HG02571 (cell line): Measurements from ENCODE around the gene DGKE.

Source experiments
- ATAC-seq: cut with Tn5 transposase; IDR thresholded peaks from one replicate; pipeline ENCODE4 v1.9.1; 2021; ENCODE audit warnings: mild to moderate bottlenecking, moderate library complexity; ENCODE audit not compliant: unreplicated experiment

Gene DGKE

DNA sequence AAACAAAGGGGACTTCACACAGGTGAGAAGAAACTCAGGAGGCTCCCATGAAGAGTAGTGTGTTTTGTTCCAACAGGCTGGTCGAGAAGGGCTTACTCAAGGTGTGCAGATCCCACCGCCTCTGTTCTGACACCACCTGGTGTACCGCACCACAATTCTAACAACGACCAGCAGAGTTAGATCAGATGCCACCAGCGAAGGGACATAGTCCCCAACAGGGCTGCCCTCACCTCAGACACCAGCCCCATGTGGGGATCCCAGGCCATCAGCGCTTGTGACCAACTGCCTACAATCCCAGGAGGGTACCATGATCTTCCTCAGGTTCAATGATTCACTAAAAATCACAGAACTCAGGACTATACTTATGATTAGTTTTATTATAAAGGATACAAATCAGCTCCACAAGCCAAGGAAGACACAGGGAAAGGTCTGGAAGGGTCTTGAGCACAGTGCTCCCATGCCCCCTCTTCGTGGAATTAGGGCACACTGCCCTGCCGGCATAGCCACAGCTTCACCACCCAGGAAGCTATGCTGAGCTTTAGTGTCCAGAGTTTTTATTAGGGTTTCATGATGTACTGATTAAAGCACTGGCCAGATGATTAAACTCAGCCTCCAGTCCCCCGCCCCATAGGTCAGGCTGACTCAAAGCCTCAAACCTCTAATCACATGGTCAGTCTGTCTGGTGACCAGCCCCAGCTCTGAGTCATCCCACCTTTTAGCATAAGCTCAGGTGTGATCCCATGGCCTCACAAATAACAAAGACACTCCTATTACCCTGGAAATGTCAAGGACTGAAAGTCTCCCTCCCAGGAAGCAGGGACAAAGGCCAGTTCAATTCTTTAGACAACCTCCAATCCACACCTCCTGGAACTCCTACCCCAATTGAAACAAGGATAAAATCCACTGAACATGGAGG lies 53.9 kb downstream of the DGKE start:
- no peak for ATAC-seq

DNA sequence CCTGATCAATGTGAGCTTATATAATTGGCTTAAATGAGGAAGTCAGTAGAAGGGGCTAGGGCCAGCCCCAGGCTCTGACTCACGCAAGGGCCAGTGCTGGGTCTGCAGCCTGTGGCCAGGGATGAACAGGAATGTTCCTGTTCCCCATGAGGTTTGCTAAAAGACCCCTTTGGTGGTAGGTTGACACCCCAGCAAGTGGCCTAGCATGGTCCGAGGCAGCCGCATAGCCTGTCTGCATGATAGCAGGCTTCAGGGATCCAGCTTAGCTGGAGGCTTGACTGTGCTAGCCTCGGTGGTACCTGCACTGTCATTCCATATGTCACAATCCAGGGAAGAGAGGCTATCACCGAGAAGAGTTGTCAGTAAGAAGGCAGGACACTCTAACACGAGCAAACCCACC lies 56.4 kb downstream of the DGKE start:
- ATAC-seq, result no peak

DNA sequence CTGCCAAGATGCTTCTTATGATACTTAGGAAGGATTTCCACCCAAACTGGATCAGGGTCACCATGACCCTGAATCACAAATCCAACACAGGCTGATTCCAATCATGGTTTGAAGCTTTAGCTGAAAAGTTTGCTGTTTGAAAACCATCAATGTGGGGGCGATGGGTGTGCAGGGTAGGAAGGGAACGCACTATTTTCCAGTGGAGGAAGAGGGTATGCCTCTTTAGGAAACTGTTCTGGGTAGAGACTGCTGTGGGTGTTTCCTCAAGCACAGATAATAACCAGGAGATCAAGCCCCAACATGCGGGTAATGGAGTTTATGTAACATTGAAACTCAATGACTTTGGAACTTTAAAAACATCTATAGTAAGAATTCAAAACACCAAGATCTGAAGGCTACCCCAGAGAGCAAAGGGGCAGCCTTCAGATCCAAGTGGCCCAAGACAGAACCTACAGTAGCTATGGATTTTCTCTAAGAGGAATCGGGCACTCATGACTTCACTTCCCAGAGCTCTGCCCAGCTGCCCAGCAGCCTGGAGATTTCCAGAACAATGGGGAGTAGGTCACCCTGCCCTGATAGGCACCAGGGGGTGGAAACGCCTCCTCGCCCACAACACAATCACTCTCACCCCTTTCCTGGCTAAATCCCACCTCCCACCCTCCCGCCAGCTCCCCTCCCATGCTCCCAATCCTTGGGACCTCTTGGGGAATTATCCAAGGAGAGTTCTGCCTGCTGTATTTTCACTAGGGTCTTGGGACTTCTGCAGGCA lies 57.1 kb downstream of the DGKE start:
- no peak for ATAC-seq

DNA sequence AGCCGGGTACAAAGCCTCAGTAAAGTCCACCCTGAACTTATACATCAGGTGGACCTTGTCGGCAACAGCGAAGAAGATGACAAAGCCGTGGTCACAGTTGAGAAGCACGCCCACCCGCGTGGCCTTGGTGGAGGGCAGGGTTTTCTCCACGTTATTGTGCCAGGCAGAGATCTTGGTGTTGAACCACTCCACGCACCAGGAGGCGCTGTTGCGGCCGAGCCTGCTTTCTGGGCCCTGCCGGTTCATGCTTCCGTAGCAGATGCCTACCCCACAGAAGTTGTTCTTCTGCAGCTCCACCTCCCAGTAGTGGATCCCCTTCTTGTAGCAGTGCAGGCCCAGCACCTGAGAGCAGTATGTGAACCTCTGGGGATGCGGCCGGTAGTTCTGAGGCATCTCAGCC lies 57.8 kb downstream of the DGKE start:
- no peak for ATAC-seq

DNA sequence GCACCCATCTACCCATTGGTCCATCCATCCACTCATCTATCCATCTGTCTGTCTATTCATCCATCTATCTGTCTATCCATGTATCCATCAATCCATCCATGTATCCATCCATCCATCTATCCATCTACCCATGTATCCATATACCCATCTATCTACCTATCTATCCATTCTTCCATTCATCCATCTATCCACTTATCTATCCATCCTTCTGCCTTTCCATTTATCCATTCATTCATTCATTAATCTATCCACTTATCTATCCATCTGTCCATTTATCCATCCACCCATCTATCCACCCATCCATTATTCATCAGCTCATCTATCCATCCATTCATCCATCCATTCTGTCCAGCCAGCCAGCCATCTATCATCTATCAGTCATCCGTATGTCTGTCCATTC lies 58.4 kb downstream of the DGKE start:
- ATAC-seq, result no peak

DNA sequence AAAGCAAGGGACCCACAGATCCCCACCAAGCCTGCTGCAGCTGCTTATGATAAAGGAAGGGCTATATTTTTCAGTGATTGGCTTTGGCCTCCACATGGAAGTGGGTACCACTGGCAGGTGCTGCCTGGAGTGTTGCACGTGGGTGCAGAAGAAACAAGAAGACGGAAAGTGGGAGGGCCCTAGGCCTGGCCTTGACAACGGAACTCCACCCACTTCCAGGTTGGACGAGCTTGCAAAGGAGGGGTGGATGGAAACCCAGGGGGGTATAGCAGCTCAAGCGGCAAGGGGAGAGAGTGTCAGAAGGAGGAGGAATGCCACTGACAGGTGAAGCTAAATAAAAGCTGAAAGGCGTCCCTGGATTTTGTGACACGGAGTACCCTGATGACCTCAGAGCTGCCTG lies 59.6 kb downstream of the DGKE start:
- ATAC-seq, result no peak

DNA sequence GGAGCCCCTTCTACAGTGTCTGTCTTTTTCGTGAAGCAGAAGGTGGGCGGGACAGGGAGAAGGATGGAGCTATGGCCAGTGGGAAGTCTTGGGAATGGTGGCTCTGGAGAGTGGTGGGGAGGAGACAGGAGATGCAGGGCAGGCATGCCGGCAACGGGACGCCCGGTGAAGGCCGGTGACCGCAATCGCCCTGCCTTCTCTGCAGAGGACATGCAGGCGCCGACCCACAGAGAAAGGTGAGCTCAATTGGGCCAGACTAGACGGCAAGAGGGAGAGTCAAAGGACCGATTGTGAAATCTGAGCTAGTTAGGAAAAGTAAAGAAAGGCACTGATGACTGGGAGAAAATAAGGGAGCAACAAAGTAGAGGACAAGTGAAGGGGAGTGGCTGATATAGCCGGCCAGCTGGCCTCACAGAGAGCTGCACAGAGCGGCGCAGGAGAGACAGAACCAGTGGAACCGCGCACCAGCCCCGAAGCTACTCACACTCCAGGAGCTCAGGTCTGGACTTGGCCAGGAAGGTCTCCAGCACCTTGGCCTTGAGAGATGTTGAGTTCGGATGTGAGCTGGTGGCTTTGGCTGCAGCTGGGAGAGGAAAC lies 61.0 kb downstream of the DGKE start:
- ATAC-seq, result no peak

DNA sequence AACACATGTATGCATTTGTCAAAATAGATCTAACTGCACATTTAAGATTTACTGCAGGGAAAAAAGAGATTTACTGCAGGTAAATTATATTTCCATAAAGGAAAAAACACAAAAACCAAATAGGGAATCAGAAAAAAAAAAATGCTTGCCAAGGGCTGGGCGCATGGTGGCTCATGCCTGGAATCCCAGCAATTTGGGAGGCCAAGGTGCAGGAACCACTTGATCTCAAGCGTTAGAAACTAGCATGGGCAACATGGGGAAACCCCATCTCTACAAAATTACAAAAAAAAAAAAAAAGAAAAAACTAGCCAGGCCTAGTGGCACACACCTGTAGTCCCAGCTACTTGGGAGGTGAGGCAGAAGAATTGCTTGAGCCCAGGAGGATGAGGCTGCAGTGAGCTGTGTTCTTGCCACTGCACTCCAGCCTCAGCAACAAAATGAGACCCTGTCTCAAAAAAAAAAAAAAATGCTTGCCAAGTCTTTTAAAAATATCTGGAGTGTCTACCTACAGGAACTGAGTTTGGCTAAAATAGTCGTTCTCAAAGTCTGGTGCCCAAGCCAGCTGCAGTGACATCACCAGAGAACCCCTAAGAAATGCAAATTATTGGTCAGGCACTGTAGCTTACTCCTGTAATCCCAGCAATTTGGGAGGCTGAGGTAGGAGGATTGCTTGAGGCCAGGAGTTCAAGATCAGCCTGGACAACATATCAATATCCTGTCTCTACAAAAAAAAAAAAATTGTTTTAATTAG lies 62.4 kb downstream of the DGKE start:
- no peak for ATAC-seq

DNA sequence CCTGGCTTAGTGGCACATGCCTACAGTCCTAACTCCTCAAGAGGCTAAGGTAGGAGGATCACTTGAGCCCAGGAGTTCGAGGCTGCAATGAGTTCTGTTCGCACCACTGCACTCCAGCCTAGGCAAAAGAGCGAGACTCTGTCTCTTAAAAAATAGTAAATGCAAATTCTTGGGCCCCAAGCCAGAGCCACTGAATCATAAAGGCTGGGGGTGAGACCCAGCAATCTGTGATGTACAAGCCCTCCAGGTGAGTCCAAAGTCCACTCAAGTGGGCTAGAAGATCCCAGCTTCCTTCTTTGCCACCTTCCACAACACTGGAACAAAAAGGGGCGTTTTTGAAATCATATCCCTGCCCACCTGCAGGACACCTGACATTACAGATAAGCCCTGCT lies 63.0 kb downstream of the DGKE start:
- ATAC-seq, result no peak

DNA sequence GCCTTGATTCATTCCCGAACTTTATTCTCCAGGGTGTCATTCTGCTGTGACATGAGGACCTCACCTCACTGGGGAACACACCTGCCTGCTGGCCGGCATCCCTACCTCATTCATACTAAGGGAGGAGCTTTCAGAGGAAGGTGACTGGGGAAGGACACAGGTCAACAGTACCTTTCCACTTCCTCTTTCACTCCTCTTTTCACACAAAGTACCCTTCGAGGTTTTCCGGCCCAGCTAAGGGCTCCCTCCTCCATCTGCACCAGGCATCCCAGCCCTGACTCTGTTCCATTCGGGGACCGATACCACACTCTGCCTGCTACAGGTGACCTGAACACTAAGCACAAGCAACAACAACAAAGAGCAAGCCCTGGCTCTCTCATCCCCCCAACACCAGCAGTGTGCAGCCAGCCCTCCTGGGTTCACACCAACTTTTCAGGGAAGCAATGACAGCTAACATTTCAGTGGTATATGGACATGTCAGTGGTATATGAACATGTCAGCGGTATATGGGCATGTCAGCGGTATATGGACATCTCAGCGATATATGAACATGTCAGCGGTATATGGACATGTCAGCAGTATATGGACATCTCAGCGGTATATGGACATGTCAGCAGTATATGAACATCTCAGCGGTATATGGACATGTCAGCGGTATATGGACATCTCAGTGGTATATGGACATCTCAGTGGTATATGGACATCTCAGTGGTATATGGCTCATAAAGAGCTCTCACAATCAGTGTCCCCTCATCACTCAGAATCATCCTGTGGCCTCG lies 63.9 kb downstream of the DGKE start:
- ATAC-seq, result no peak

DNA sequence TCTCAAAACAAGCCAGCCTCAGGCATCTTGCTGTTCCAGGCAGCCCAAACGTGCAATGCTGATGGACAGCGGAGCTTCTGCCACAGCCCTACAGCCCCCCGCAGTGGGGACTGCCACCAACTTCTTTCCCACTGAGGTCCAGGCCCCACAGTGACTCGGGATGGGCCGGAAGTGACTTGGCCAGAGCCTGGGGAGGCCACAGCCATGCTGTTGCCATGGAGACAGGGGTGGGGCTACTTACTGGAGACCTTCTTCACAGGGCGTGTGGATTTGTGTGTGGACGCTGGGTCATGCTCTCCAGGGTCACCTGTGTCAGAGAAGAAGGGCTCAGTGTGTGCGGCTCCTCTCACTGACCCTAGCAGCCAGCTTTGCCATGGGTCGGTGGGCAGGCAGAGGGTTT lies 64.9 kb downstream of the DGKE start:
- ATAC-seq, result no peak

DNA sequence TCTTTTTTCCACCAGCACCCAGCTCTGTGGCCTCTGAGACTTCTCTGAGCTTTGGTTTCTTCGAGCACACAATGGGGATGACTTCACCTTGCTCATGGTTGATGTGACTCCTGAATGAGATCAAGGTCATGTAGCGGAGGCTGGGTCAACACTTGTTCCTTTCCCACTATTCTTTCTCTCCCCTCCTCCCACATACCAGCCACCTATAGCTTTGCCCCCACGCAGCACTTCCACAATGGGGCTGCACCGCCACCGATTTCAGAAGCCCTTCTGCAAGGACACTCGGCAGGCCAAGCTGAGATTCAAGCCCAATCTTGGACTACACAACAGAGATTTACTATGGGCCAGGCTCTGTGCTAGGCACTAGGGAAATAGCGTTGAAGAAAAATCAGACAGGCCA lies 65.5 kb downstream of the DGKE start:
- ATAC-seq, result no peak

DNA sequence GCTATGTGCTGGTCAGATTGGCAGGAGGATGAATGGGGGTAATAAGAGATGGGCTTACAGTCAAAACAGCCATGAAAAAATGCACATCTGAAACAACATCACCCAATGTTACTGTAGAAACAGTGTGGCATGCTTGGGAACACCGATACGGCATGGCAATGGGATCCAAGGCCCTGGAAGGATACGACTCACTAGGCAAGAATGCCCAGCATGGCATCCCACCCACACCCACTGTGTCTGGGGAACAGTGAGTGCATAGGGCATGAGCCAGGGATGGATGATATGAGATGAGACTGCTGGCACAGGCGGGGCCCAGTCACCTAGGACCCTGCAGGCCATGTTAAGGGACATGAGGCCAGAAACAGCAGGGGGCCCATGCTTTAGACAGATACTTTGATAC lies 68.4 kb downstream of the DGKE start:
- ATAC-seq, result no peak

DNA sequence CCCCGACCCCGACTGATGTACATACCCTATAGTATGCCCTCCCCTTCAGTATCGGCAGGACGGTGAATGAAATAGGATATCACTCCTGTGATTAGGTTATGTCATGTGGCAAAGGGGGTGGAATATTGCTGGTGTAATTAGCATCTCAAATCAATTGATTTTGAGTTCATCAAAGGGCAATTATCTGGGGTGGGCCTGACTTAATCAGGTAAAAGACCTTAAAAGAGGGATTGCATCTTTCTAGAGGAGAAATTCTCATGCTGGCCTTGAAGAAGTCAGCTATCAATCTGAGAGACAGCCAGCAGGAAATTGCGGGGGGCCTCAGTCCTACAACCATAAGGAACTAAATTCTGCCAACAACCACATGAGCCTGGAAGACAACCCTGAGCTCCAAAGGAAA lies 69.6 kb downstream of the DGKE start:
- no peak for ATAC-seq

DNA sequence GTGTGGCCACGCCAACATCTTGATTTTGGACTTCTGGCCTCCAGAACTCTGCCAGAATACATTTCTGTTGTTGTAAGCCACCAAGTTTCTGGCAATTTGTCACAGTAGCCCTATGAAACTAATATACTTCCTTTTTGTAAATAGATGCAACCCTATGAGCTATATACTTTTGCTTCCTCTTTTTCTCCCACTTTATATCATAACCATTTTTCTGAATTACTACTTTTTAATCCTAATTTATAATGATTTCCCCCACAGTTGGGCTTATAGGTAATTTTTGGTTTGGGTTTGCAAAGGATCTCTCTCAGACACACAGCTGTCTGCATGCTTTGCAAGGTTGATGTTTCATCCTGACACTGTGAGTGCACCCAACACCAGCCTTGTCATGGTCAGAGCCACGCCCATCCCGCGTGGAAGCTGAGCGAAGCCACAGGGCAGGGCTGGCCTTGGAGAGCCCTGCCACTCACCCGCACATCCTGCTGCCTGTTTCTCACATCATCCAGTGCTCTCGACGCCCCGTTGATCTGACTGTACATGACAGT lies 74.1 kb downstream of the DGKE start:
- peak; percentile 62 for ATAC-seq

DNA sequence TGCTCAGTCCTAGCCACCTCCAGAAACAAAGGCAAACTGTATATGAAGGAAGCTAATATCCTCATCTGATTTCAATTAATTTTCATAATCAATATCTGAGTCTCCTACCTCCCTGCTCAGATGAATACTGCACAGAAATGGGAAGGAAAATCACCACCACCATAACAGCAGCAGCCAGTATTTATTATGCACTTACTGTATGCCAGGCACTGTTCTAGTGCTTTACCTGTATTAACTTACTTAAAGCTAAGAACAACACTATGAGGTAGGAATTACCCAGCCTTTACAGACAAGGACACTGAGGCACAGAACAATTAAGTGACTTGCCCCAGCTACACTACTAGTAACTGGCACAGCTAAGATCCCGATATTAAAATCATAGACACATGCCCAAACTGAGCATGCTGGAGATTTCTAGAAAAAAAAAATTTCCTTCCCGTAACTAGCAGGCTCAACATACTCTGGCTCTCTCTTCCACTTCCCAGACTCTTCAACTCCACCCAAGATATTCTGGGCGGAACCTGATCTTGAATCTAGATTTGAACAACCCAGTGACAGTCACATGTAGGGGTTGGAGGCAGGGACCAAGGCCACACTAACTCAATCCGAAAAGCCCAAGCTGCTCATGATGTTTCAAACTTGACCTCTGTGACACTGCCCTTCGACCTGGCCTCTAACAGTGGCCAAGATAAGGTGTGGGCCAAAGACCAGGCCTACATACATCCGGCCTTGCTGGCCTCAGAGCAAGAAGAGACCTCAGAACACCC lies 76.0 kb downstream of the DGKE start:
- ATAC-seq, result no peak

DNA sequence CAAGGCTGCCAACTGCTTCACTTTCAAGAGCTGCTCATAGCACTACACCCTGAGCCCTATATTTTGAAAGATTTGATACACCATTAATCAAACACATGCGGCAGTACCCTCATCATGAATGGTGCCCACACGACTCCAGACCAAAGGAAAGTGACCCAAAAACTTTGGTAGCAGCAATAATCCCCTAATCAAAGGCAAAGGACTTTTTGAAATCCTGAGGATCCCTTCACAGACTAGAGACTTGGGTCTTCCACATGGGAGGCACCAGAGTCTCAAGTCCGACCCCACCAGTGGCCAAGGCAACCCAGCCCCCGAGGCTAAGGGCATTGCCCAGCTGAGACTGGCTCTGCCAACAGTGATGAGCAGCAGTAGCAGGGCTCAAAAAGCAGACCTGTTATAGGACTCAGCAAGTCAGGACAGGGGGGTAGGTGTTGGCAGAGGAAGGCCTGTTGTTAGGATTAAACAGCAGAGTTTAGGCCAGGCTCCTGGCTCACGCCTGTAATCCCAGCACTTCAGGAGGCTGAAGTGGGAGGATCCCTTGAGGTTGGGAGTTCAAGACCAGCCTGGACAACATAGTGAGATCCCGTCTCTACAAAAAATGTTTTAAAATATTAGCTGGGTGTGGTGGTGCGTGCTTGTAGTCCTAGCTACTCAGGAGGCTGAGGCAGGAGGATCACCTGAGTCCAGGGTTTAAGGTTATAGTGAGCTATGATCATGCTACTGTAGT lies 76.7 kb downstream of the DGKE start:
- ATAC-seq, result no peak

DNA sequence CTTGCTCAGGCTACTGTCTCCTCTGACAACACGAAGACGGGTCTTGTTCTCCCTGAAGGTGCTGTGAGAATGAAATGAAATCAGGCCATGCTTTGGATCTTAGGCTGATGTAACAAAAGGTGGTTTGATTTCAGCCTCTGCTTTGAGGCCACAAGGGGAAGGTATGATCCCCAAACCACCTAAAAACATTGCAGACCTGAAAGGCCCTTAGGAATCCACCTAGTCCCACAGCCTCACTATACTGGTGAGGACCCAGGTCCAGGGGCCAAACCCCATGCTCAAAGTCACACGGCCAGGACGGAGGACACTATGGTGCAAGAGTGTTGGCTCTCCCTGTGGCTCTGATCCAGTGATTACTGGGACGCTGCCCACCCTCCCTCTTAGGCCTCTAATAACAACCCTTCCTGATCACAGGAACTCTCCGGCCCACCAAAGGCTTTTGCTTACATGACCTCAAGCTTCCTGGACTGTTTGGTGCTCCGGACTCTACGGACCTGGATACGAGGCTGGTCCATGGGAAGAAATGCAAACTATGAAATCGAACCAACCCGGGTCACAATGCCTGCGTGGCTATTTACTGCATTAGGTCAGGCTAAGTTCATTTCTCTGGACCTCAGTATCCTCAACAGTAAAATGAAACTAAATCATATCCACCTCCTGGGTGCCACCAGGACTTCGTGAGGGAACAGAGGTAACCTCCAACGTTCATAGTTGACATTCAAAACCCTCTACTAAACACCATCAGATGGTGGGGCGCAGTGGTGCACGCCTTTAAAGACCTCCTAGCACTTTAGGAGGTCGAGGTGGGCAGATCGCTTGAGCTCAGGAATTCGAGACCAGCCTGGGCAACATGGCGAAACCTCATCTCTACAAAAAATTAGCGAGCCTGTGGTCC lies 78.4 kb downstream of the DGKE start:
- no peak for ATAC-seq
